NCI-H1436 (cell line): Measurements from ENCODE around the gene LRP3.
"Not testable (repeated sequence)": the region's sequence is repeated elsewhere in the genome, so short reads cannot be mapped to it uniquely, and the experiment has no call there.

Source experiments
- DNase-seq: peaks from one replicate; lab custom pipeline; 2025; lab: John Stamatoyannopoulos, UW

The LRP3 gene

GRCh38 chr19:33175886-33176669, 18.1 kb upstream of the LRP3 start:
- DNase-seq, result no peak

GRCh38 chr19:33176670-33177416, 17.3 kb upstream of the LRP3 start:
- peak; percentile 97 for DNase-seq

- no peak for DNase-seq
Observed at GRCh38 chr19:33177417-33177979, 16.6 kb upstream of the LRP3 start.

GRCh38 chr19:33186431-33187182, 7.5 kb upstream of the LRP3 start:
- DNase-seq, result no peak

- DNase-seq, result no peak
Observed at GRCh38 chr19:33187183-33187540, 7.0 kb upstream of the LRP3 start.

- no peak for DNase-seq
Observed at GRCh38 chr19:33189453-33189852, 4.7 kb upstream of the LRP3 start.

GRCh38 chr19:33191092-33191491, 3.0 kb upstream of the LRP3 start:
- not testable (repeated sequence) for DNase-seq

GRCh38 chr19:33191501-33191900, 2.6 kb upstream of the LRP3 start:
- DNase-seq, result no peak

- no peak for DNase-seq
Observed at GRCh38 chr19:33192010-33192409, 2.1 kb upstream of the LRP3 start.

GRCh38 chr19:33193269-33193864, 763 bp upstream of the LRP3 start:
- DNase-seq, result no peak

GRCh38 chr19:33194532-33194885, 379 bp downstream of the LRP3 start:
- no peak for DNase-seq

GRCh38 chr19:33194886-33195644, 935 bp downstream of the LRP3 start:
- DNase-seq, result no peak

GRCh38 chr19:33195645-33196347, 1.7 kb downstream of the LRP3 start:
- DNase-seq, result no peak

- DNase-seq, result no peak
Observed at GRCh38 chr19:33196446-33197193, 2.5 kb downstream of the LRP3 start.

- DNase-seq, result no peak
Observed at GRCh38 chr19:33197591-33198000, 3.5 kb downstream of the LRP3 start.

GRCh38 chr19:33198169-33198568, 4.0 kb downstream of the LRP3 start:
- no peak for DNase-seq

- DNase-seq, result no peak
Observed at GRCh38 chr19:33199441-33200265, 5.5 kb downstream of the LRP3 start.

GRCh38 chr19:33201473-33201872, 7.3 kb downstream of the LRP3 start:
- no peak for DNase-seq

- no peak for DNase-seq
Observed at GRCh38 chr19:33201886-33202545, 7.9 kb downstream of the LRP3 start.
